Measurements from ENCODE around the gene SMU1.

The SMU1 gene

DNA sequence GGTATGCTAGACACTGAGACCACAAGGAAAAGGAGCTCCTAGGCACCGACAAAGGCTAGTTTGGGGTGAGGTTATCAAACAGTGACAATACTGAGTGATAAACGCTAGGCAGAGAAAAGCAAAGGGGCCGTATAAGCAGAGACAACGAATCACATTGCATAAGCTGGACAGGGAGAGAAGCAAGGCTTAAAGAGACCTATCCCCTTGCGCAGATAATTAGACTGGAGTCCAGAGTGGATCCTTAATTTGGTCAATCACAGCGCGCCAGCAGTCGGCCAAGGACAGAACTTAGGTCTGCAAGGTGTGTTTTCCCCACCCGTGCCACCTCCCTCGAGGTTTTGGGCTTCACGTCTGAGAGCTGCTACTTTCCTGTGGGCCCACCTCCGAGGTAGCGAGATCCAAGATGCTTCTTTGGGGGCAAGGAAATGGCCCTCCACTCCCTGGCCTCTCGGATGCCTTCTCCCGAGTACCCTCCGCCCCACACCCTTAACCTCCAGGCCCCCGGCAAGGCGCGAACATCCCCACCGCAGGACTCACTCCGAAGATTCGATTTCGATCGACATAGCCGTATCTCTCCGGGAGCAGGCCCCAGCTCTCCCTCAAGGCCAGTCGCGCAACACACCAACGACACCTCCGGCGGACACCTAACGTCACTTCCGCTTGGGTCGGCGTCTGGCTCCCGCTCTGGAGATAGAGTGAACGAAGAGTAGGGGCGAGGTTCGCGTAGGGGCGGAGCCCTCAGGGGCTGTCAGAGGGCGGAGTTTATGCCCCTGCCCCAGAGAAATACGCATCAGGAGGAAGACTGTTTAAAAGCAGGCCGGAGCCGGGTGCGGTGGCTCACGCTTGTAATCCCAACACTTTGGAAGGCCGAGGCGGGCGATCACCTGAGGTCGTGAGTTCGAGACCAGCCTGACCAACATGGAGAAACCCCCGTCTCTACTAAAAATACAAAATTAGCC is at the start of gene SMU1:
Gene SMU1, minus strand, starts transcription at position 629 of the 959 bp plus-strand sequence. Its CDS starts 66 bp downstream, at position 563.
- peak; percentile 97 for DNase-seq (ENCODE audit: low spot score)

DNA sequence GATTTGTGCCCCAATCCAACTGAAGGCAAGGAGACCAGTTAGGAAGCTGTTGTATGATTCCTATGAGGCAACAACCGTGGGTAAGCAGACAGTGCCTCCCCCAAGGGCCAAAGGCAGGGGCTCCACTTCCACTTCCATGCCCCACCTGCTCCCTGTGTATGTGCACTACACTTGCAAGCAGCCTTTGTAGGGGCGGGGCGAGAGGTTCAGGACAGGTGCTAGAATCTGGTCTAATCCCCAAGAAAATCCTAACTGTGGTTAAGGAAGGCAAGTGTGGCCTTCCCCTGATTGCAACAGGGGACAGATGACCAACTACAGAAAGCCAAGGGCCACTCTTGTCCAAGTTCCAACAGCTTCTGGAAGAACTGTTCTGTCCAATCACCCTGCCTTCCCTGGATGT is 49.0 kb upstream of the SMU1 start:
- no peak for DNase-seq (ENCODE audit: low spot score)

DNA sequence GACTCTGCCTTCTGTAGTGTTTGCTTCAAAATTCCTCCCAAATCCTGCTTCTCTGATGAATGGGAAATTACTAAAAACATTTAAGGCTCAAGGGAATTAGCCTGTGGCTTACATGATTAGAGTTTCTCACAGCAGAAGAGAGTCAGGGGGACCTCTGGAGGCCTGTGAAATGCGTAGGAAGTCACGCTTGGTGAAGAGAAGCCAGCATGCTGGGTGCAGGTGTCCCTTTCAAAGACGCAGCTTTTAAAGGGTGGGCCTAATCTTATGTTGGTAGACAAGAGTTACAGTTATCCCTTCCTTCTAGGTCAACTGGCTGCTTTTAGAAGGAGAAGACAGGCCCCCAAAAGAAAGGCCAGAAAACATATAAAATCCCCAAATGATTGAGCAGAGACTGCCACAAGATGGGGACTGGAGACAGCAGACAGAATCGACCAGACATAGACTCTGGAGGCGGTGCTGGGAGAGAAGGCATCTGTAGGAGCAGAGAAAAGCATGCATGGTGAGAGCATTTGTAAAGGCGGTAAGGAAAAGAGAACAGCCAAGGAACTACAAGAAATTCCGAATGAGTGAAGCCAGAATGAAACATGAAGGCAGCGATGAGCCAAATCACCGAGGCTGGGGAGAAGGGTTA is 48.4 kb upstream of the SMU1 start:
- peak; percentile 58 for DNase-seq (ENCODE audit: low spot score)

DNA sequence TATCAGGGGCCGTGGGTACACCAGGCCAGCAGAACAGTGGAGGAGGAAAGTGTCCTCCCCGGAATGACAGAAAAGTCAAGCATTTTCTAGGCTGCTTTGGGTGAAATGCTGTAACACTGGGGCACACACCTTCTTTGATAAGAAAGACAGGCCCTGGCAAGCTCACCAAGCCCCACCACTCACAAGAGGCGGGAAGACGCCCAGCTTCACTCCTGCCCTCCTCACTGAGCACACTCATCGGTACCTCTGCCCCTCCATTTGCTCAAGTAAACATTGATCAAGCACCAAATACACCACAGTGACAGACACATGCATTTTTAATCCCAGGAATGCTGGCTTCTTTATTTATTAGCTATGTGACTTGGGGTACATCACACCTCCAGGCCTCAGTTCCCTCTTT is 47.6 kb upstream of the SMU1 start:
- DNase-seq (ENCODE audit: low spot score) = no peak

DNA sequence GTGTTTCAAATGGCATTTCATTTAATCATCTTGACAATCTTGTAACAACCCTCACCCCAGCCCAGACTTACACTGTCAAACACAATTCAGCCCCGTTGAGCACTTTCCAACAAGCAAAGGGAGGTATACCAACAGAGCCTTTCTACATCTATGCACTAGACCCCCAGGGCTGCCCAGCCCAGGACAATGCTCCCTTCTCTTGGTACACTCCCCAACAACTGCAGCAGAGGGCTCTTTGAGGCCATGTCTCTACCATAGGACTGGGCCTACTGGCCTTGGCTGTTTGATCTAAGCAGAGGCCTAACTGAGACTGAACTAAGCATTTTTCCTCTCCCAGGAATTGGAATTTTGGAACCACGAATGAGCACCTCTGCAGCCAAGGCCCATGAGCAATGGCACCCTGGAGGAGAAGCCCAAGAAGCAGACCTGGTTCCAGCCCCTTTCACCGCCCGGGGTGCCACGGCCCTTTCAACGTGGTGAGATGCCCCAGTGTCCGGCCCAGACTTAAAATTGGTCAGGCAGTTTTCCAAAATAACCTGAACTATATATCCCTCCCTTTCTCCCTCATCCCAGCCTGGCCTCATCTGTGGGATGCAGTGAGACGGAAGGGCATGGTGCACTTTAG is 47.0 kb upstream of the SMU1 start:
- no peak for DNase-seq (ENCODE audit: low spot score)

DNA sequence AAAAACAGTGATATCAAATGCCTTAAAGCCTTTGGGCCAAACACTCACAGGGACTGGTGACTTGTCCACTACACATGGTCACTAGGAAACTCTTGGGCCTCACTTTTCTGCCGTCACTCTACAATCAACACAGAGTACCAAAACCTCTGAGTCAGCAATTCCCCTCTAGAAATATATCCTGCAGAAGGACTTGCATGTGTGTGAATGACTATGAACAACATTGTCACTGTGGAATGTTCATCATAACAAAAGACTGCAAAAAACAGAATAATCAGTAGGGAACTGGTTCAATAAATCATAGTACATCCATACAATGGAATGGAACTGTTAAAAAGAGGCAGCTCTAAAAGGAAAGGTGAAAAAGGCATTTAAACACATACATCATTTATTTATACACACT is 44.1 kb upstream of the SMU1 start:
- DNase-seq (ENCODE audit: low spot score) = no peak

DNA sequence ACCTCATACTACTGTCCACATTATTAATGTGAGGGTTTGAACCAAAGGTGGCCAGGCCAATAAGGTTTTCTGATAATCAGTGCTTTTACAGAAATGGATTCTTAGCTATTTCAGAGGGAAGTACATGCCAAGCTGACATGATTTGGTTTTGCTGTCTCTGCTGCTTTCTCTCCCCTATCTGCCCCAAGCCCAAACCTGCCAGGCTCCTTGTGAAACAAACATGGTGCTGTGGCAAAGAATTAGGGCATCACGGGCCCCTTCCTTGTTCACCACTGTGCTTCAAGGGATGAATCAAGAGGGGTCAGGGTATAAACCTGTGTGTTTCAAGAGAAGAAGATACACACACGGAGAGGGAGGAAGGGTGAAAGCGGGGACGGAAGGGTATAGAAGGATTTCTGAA is 41.3 kb upstream of the SMU1 start:
- no peak for DNase-seq (ENCODE audit: low spot score)

DNA sequence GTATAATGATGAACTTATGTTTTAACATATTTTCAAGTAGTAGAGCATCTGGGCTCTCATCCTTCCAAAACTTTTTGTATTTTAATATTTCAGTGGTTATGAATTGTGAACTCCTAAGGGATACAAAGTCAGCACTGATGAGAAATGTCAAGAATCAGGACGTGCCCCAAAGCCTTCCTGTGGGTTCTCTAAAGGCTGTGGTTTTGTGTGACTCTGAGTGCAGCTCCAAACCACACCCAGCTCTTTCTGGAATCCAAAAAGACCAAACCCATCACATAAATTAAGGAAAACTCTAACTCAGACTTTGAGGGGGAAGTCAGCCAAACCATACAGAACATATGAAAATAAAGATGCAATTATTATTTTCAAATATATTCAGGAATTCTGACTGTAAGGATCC is 40.8 kb upstream of the SMU1 start:
- DNase-seq (ENCODE audit: low spot score) = no peak

DNA sequence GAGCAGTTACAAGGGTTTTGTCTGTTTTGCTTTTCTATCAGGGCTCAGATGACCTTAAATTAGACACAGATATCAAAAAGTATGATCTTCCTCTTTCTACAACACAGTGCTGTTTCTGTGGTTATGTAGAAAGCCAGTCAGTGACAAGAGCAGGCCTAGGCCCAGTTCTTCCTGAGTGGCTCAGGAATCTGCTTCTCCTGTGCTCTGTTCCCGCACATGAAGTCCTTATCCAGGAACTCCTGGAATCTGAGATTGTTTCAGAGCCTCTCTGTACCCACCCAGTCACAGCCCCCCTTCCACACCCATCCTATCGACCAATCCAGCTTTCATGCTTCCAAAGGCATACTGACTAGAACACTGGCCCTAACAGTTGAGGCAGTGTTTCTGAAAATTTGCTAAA is 40.4 kb upstream of the SMU1 start:
- no peak for DNase-seq (ENCODE audit: low spot score)

DNA sequence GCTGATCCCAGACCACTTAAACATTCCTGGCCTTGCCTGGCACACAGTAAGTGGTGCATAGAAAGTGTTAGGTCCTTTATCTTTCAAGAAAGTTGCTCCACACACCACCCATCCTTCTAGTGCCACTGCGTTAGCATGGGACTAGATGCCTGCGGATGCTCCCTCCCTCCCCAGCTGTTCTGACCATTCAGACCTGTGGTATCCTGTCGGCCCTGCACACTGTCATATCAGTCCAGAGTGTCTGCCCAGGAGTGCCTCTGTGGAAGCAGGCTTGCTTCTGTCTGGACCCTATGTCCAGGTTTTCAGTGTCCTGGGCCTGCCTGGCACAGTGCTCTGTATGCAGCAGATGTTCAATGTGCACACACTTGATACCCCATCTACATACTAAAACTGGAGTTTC is 38.3 kb upstream of the SMU1 start:
- DNase-seq (ENCODE audit: low spot score) = no peak

DNA sequence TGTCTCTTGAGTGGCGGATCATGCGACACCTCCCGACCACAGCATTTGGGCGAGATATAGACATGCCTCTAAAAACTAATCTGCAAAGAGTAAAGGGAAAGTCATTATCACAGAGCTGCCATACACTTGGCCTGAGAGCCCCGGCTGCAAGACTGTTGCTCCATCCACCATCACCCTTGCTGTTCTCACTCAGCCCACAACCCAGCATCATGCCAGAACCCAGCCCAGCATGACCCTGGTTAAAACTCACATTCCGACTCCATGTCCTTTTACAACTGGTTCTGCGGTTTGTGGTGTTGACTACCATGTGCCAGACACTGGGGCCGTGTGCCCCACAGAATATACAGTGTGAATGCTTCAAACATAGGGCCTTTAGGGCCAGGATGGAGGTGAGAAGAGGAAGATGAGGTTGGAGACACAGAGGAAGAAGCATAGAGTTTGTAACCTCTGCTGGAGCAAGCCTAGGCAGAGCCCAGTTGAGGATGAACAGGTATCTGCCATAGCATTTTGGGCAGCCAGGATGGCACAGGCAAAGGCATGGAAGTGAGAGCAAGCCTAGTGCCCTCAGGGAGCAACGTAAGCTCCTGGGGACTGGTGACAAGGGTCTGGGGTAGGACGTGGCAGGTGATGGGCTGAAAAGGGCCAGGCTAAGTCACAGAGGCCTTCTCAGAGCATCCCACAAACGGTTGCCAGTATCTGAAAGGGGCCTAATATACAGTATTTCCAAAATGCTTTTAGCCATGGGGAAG is 37.5 kb upstream of the SMU1 start:
- no peak for DNase-seq (ENCODE audit: low spot score)

DNA sequence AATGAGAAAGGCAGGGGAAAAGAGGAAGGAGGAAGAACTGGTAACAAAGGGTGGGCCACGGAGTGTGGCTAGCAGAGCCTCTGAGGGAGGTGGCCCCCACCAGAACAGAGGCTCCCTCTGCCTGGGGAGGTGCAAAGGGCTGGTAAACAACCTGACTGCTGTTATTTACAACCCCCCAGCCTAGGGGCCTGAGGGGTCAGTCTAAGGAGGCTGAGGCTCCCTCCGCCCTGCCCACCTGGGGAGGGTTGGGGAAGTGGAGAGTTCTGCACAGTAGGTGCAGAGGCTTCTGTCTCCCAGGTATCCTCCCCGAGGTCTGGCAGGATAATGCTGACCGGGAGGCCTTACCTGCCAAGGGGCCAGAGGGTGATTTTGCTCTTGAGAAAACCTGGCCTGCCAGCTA is 35.6 kb upstream of the SMU1 start:
- no peak for DNase-seq (ENCODE audit: low spot score)

DNA sequence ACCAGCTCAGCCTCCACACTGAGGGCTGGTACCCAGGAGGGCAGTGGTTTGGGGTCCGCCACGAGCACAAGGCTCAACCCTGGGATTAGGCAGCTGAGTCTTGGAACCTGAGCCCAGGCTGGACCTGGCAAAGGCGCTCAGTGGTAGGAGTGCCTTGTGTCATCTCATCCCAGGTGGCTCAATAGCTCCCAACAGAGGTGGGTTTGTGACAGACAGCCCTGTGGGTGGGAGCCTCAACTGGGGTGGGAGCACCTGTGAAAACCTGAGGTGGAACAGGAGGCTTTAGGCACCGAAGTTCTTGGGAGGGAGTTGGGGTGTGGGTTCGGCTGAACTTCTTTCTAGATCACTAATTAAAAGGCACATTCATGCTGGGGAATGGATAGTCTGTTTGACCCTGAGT is 35.2 kb upstream of the SMU1 start:
- DNase-seq (ENCODE audit: low spot score) = no peak

DNA sequence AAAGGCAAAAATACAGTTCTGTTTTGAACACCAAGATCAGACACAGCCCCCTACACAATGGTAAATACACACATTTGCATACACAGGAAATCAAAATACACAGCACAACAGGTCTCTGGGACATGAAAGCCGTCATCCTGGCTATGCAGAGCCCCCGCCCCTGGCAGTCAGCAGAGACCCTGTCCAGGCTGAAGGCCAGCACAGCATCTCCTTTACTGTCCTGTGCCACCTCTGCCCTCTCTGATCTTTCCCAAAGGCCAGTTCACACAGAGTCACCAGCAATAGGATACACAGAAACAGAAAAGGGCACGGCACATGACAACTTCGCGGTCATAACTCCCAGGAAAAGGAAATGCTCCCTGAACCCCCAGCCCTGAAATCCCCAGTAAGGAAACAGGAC is 34.2 kb upstream of the SMU1 start:
- DNase-seq (ENCODE audit: low spot score) = no peak

DNA sequence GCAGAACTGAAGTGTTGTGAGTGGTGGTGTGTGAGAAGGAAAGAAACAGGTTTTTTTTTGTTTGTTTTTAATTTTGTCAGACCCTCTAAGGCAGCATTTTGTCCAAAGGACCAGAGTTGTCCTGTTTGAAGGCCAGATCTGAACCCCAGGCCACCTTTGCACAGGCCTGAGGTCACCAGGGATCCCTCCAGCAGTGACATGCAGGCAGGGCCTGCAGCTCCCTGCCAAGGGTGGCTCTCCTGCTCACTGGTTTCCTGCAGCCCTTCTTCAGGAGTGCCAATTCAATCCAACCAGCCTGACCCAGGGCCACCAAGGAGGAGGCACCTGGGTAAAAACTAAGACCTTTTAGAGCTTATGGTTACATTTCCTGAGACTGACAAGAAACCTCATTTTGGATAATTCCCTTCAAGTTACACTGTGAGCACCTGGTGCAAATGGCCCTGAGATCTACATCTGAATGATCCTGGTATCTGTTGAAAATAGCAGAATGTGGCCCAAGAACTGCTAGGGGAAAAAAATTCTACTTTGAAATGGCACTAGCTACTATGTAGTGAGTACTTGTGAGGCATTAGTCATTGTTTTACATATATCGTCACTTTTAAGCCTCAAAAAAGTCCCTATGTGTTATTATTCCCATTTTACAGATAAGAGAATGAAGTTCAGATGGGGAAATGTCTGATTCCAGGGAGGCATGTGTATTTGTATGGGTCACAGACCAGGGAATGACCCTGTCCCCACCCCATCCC is 33.5 kb upstream of the SMU1 start:
- DNase-seq (ENCODE audit: low spot score) = no peak

DNA sequence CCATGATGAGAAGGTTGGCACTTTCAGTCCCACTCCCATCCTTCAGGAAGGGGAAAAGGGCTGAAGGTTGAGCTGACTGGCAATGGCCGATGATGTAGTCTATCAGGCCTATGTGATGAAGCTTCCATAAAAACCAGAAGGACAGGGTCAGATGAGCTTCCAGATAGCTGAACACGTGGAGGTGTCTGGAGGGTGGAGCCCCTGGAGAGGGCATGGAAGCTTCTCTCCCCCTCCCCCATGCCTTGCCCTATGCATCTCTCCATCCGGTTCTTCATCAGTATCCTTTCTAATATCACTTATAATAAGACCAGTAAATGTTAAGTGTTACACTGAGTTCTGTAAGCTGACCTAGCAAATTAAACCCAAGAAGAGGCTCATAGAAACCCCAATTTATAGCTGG is 32.6 kb upstream of the SMU1 start:
- DNase-seq (ENCODE audit: low spot score) = no peak

DNA sequence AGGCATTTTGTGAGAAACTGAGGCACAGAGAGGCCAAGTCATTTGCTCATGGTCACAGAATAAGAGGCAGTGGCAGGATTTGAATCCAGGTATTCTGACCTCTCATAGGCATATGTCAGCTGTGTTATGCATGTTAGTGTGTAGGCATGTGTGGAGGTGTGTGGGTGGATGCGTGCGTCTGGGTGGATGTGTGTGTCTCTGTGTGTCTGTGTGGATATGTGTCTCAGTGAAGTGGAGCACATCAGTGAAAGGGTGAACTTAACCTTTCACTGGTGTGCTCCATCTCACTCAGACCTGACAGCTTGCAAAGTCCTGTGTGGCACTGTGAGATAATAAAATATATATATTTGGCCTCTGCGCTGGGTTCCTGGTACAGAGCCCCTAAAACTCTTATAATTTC is 32.0 kb upstream of the SMU1 start:
- no peak for DNase-seq (ENCODE audit: low spot score)

DNA sequence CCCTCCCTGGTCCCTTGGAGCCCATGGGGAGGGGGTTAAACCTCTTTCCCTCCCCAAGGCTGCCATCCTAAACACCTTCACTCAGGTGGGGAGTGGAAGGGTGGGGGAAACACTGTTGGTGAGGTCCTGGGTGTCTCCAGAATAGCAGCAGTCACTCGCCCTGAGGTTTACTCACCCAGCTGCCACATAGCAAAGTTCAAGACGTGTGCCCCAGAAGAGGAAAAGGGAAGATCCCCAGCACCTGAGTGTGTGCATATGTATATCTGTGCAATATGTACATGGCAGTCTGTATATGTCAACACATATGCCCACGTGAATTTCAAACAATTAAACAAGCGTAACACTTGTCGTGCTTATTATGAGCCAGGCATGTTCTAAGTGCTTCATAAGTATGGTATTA is 31.3 kb upstream of the SMU1 start:
- DNase-seq (ENCODE audit: low spot score) = no peak

DNA sequence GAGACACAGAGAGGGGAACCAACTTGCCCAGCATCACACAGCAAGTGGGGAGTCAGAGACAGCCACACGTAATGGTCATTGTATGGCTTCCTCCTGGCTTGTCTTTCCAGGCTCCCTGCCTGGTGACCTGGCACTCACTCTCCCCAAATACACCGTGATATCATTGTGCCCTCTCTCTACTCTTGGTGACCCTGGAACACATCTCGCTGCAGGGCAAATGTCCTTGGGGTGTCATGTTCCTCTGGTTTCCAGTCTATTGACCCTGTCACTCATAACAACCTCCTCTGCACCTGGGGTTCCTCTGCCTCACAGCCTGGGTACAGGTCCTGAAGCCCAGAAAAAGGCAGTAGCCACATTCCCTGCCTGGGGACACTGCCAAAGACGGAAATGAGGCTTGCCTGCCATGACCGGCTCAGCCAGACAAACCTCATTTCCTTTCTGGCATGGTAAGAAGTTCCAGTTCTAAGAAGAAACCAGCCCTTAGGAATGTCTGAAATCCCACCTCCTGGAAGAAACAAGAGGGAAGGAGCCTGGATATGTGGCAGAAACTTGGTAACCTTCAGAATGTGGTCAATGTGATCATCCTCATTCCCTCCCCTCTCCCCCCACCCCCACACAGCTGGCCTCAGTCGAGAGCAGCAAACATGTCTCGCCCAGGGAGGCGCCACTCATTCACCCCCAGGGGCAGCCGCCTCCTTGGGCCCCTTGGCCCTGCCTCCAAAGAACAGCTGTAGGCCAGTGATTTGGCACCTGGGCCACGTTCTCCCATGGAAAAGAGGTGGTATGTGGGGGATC is 30.6 kb upstream of the SMU1 start:
- DNase-seq (ENCODE audit: low spot score) = no peak

DNA sequence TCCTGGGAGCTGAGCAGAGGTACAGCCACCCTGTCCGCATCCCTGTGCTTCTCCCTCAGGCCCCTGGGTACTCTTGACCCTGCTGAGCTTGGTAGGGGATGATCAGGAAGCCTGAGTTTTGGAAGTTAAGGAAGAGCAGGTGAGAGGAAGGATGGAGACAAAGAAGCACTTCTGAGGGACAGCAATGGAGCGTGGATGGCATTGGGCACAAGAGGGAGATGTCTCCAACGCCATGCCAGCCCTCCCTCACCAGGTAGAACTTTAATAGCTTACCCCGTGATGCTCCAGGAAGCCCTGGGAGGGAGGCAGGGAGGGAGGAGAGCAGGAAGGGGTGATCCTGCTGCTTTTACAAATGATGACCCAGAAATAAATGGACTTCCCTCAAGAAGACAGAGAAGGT is 29.9 kb upstream of the SMU1 start:
- no peak for DNase-seq (ENCODE audit: low spot score)

DNA sequence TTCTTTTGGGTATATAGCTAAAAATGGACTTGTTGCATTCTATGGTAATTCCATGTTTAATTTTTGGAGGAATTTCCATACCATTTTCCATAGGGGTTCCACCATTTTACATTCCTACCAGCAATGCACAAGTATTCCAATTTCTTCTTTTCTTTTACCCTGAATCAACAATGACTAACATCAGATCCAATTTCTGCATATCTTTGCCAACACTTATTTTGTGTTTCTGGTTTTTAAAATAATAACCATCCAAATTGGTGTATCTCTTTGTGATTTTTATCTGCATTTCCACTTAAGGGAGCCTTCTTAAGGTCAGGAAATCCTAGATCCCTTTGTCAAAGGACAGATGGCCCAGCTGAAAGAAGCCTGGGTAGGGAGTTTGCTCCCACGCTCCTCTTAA is 29.5 kb upstream of the SMU1 start:
- DNase-seq (ENCODE audit: low spot score) = no peak
